Measurements from ENCODE around the gene COL4A2. TPM values are rescaled to one million over a fixed set of nuclear protein-coding genes. Genes with fewer than 3 reads are reported as not detected.

COL4A2 gene
- total RNA-seq, 4 donors from 2014 or later = 75.1 to 322 (median 115) TPM

DNA sequence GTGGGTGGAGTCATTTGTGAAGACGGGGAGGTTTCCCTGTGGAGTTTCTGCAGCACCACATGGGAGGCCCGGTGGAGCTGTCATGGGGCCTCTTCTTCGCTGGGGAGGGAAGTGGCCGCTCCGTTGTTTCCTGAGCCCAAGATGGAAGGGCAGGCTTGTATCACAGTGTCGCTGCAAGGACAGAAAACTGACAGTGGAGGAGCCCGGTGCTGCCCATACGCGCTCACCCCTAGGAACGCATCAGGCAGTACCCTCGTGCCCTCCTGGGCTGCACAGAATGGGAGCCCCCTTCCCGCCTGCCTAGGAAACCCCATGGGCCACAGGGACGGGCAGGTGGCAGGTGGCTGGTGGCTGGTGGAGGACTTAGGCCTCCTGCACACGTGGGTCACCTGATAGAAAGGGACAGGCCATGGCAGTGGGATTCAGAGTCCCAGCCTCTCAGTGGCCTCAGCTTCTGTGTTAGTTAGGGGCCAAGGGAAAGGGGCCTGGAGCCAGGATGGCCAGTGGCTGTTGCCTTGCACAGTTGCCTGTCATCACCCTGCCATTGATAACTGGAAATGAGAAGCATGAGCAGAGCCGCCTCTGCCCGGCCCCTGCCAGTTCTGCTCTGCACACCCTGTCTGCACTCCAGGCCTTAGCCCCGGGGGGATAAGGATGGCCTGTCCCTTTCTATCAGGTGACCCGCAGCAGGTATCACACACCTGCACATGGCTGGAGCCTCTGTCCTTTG, 7.6 kb downstream of the COL4A2 start:
- peak in 1 of 3 donors; percentile 2 for TF ChIP-seq POLR2AphosphoS5 (IDR thresholded peaks at IDR 0.05)
- TF ChIP-seq POLR2A (IDR thresholded peaks at IDR 0.05) = no peak
- no peak for TF ChIP-seq EP300 (IDR thresholded peaks at IDR 0.05; ENCODE audit: low read depth)
- no peak for TF ChIP-seq CTCF (IDR thresholded peaks at IDR 0.05)
- in situ Hi-C loops (cut with MboI; ENCODE audit: low pct_ligation_motif_present in 1 of 4, low pct_unique_long_range_greater_than_20kb in 1 of 4, low sequenced_read_pairs in 3 of 4) = no loop called here
- intact Hi-C loops (cut with DNase I; ENCODE audit: low total_unique reads) = no loop called here
- WGBS, 2 donors (ENCODE audit: low coverage in 1 of 2) = 81 to 100% methylated on average over 1 to 17 of the region's 18 CpGs
- H3K27me3 ChIP-seq = no peaks in the 10 kb centered on the region
- no peaks in the 10 kb centered on the region for H3K9me3 ChIP-seq
- H3K36me3 ChIP-seq = no peaks in the 10 kb centered on the region
- peak overlapping the region; percentile 1 to 72 (median 70) for H3K27ac ChIP-seq
- no peak for DNase-seq
- H3K4me1 ChIP-seq = peaks cover 4 to 47% (median 28%) of the 10 kb centered on the region in 4 donors
- no peak overlapping the region for H3K4me3 ChIP-seq

- intact Hi-C loops (cut with DNase I; ENCODE audit: low total_unique reads) = no loop called here
- peak overlapping the region; percentile 1 to 72 (median 70) for H3K27ac ChIP-seq
- TF ChIP-seq POLR2A (IDR thresholded peaks at IDR 0.05) (no peak), POLR2AphosphoS5 (IDR thresholded peaks at IDR 0.05) (peak in 2 of 3 donors; percentile 4 to 5)
These were observed 9.1 kb downstream of the COL4A2 start for GRCh38 chr13:110316196-110316595.

GRCh38 chr13:110317093-110317492, 10.0 kb downstream of the COL4A2 start:
- no peaks in the 10 kb centered on the region for H3K36me3 ChIP-seq
- H3K4me1 ChIP-seq = peaks cover 4 to 48% (median 15%) of the 10 kb centered on the region in 4 donors
- no peaks in the 10 kb centered on the region for H3K27me3 ChIP-seq
- DNase-seq = no peak
- intact Hi-C loops (cut with DNase I; ENCODE audit: low total_unique reads) = no loop called here
- H3K27ac ChIP-seq = peak overlapping the region in 1 of 4 donors; percentile 84
- in situ Hi-C loops (cut with MboI; ENCODE audit: low pct_ligation_motif_present in 1 of 4, low pct_unique_long_range_greater_than_20kb in 1 of 4, low sequenced_read_pairs in 3 of 4) = no loop called here
- WGBS, 2 donors (ENCODE audit: low coverage in 1 of 2) = 92 to 100% methylated on average over 1 to 5 of the region's 5 CpGs
- no peak overlapping the region for H3K4me3 ChIP-seq
- TF ChIP-seq POLR2A (IDR thresholded peaks at IDR 0.05) (no peak), EP300 (IDR thresholded peaks at IDR 0.05; ENCODE audit: low read depth) (no peak), CTCF (IDR thresholded peaks at IDR 0.05) (no peak), POLR2AphosphoS5 (IDR thresholded peaks at IDR 0.05) (no peak)
- H3K9me3 ChIP-seq = no peaks in the 10 kb centered on the region

More at GRCh38 chr13:110316196-110316595, 9.1 kb downstream of the COL4A2 start:
- 59 to 86% methylated on average over 5 to 10 of the region's 10 CpGs for WGBS, 2 donors (ENCODE audit: low coverage in 1 of 2)
- Histone ChIP-seq H3K4me3 (no peak overlapping the region), H3K4me1 (peaks cover 4 to 44% (median 23%) of the 10 kb centered on the region in 4 donors), H3K27me3 (no peaks in the 10 kb centered on the region), H3K36me3 (no peaks in the 10 kb centered on the region), H3K9me3 (no peaks in the 10 kb centered on the region)
- DNase-seq = no peak
- in situ Hi-C loops (cut with MboI; ENCODE audit: low pct_ligation_motif_present in 1 of 4, low pct_unique_long_range_greater_than_20kb in 1 of 4, low sequenced_read_pairs in 3 of 4) = no loop called here

GRCh38 chr13:110317496-110318195, 10.6 kb downstream of the COL4A2 start:
- Histone ChIP-seq H3K4me1 (peaks cover 4 to 54% (median 17%) of the 10 kb centered on the region in 4 donors), H3K27ac (peak overlapping the region in 3 of 4 donors; percentile 40 to 85 (median 84)), H3K27me3 (no peaks in the 10 kb centered on the region), H3K36me3 (no peaks in the 10 kb centered on the region), H3K4me3 (no peak overlapping the region), H3K9me3 (no peaks in the 10 kb centered on the region)
- WGBS, 2 donors (ENCODE audit: low coverage in 1 of 2) = 75 to 87% methylated on average over 3 to 13 of the region's 13 CpGs
- in situ Hi-C loops (cut with MboI; ENCODE audit: low pct_ligation_motif_present in 1 of 4, low pct_unique_long_range_greater_than_20kb in 1 of 4, low sequenced_read_pairs in 3 of 4) = no loop called here
- intact Hi-C loops (cut with DNase I; ENCODE audit: low total_unique reads) = no loop called here
- no peak for DNase-seq
- TF ChIP-seq CTCF (IDR thresholded peaks at IDR 0.05) = no peak

All from transverse colon (tissue), 4 donors.